Choroid plexus epithelial cell (primary cell): ENCODE results near the gene MARCHF3.

ENCODE experiments used
- DNase-seq: peaks from one replicate; pipeline ENCODE4 v3.0.0-alpha.2; 2010; ENCODE audit warnings: low read depth
- H3K4me3 ChIP-seq: 2 replicates; pipeline ENCODE4 v1.5.1; 2011; ENCODE audit warnings: low read depth, mild to moderate bottlenecking, control low read depth, low read length, moderate library complexity
- CTCF ChIP-seq: conservative IDR thresholded peaks from 2 replicates; pipeline ENCODE4 v1.5.1; 2011; ENCODE audit warnings: low read depth, mild to moderate bottlenecking, control low read depth, inconsistent platforms, low read length, moderate library complexity

Gene MARCHF3

DNA sequence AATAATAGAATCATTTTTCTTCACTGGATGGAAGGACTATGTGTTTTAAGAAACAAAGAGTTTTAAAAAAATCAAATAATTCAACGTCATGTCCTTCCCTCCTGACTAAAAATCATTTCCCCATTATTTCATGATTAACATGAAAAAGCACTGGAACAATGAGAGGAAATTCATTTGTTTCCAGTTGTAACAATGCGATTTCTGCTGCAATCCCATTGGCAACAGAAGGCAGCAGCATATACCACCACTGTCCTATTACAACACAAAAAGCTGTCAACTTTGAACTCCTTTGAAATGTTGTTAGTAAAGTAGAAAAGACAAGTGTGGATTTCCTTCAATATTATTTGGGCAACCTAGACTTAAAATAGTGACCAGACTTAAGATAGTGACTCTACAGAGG, 39.9 kb upstream of the MARCHF3 start:
- no peak overlapping the region for H3K4me3 ChIP-seq
- TF ChIP-seq CTCF: no peak
- DNase-seq: no peak

DNA sequence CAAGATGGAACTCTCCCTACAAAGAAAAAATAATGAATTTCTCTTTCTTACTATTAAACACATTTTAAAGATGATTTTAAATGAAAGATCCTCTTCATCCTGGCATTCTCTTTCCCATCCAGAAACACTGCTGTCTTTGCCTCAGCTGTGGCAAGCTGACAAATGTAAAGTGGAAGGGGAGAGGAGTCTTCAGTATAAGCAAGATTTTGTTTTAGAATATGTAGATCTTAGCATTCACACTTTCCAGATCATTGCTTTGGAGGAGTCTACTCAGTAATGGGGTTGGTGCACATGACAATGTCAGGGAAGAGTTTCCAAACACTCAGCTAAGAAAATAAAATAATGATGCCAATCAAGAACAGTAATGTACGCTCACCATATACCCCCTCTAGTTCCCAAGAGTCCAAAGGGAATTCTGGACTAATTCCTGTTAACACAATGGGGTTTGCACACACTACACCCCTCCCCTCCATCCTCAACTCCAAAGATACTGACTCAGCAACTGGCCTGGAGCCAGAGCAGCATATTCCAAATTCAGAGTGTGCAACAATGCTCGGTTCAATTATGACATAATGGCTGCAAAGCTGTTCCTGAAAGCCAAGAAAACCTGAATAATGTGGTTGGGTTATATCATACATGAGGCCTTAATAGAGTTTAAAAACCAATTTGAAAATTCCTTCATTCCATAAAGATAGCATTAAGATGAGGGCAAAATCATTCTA, 38.3 kb upstream of the MARCHF3 start:
- peak; percentile 69 for DNase-seq
- no peak overlapping the region for H3K4me3 ChIP-seq
- TF ChIP-seq CTCF: no peak

GRCh38 chr5:127066721-127067120, 36.4 kb upstream of the MARCHF3 start:
- DNase-seq: no peak
- H3K4me3 ChIP-seq: no peak overlapping the region
- TF ChIP-seq CTCF: no peak

GRCh38 chr5:127064253-127064840, 34.0 kb upstream of the MARCHF3 start:
- DNase-seq: no peak
- no peak for TF ChIP-seq CTCF
- H3K4me3 ChIP-seq: no peak overlapping the region

- no peak for DNase-seq
- no peak overlapping the region for H3K4me3 ChIP-seq
- TF ChIP-seq CTCF: no peak
Measured at GRCh38 chr5:127063257-127063913, 33.0 kb upstream of the MARCHF3 start.

- DNase-seq: peak; percentile 61
- no peak for TF ChIP-seq CTCF
- H3K4me3 ChIP-seq: no peak overlapping the region
Measured at GRCh38 chr5:127061956-127062355, 31.6 kb upstream of the MARCHF3 start.
